K562 (cell line): ENCODE results near the gene KCNAB2. TPM values are rescaled to one million over a fixed set of nuclear protein-coding genes. Genes with fewer than 3 reads are reported as not detected.

Source experiments
- ARID1B ChIP-seq: fragments of 450-650 bp; IDR thresholded peaks from 2 replicates; pipeline ENCODE4 v1.6.1; 2016; ENCODE audit warnings: antibody characterized with exemption, mild to moderate bottlenecking, inconsistent platforms
- CBX3 ChIP-seq, 2 experiments: IDR thresholded peaks; 1 replicate in 1 of 2; 2 replicates in 1 of 2; pipeline ENCODE4 v1.6.1; 2012; ENCODE audit warnings: inconsistent platforms in 2 of 2, low read length in 2 of 2, borderline replicate concordance in 1 of 2, control low read depth in 1 of 2
- CSDE1 ChIP-seq, 2 experiments: fragments of 450-650 bp; IDR thresholded peaks; 2 replicates each; pipeline ENCODE4 v1.6.1; 2016; ENCODE audit warnings: mild to moderate bottlenecking in 1 of 2
- CTBP1 ChIP-seq: fragments of 450-650 bp; IDR thresholded peaks from 2 replicates; pipeline ENCODE4 v1.6.1; 2016; ENCODE audit warnings: borderline replicate concordance
- EGR1 ChIP-seq: fragments of 450-650 bp; conservative IDR thresholded peaks from 2 replicates; pipeline ENCODE4 v1.6.1; 2017; ENCODE audit warnings: mild to moderate bottlenecking
- SMAD4 ChIP-seq: fragments of 250-450 bp; sonication (Bioruptor Pico); conservative IDR thresholded peaks from 2 replicates; pipeline ENCODE4 v1.8.0; 2021; ENCODE audit warnings: inconsistent platforms, mild to moderate bottlenecking, moderate library complexity
- SP1 ChIP-seq: sonication (generic); formaldehyde crosslinking; IDR thresholded peaks from 2 replicates; pipeline ENCODE4 v1.8.1; 2022; ENCODE audit warnings: mild to moderate bottlenecking, missing genetic modification reagents
- TAF15 ChIP-seq: fragments of 200-400 bp; formaldehyde crosslinking; IDR thresholded peaks from 2 replicates; pipeline ENCODE4 v1.6.1; 2017; ENCODE audit warnings: mild to moderate bottlenecking, low read depth, low read length, moderate library complexity
- TBL1XR1 ChIP-seq, 2 experiments: IDR thresholded peaks; 2 replicates each; pipeline ENCODE4 v1.6.1; 2012; ENCODE audit warnings: improper control_type of control experiment in 2 of 2, low read length in 2 of 2, mild to moderate bottlenecking in 1 of 2
- TFAP4 ChIP-seq: sonication (generic); formaldehyde crosslinking; IDR thresholded peaks from 2 replicates; pipeline ENCODE4 v1.8.0; 2022; ENCODE audit warnings: missing genetic modification reagents, mild to moderate bottlenecking, moderate library complexity, borderline replicate concordance
- VEZF1 ChIP-seq: fragments of 200-800 bp; sonication (Bioruptor generic); IDR thresholded peaks from 2 replicates; pipeline ENCODE4 v1.6.1; 2017; ENCODE audit warnings: missing genetic modification characterization, missing compliant biosample characterization
- ZNF431 ChIP-seq: sonication (generic); formaldehyde crosslinking; IDR thresholded peaks from 2 replicates; pipeline ENCODE4 v1.8.0; 2022; ENCODE audit warnings: mild to moderate bottlenecking, missing genetic modification reagents
- ZNF740 ChIP-seq, 3 experiments: fragments of 200-800 bp in 1 of 3; sonication (Bioruptor generic) in 1 of 3; sonication (generic) in 1 of 3; formaldehyde crosslinking in 1 of 3; IDR thresholded peaks; 2 replicates each; pipeline versions ENCODE4 v1.6.1 to v1.8.0; 2016 to 2022; ENCODE audit warnings: mild to moderate bottlenecking in 2 of 3, missing compliant biosample characterization in 2 of 3, missing genetic modification characterization in 2 of 3, missing genetic modification reagents in 1 of 3
- polyA plus RNA-seq, 8 experiments: library from polyadenylated mRNA; depleted of rRNA in 4 of 8; stranded (reverse) in 5 of 8; unstranded in 3 of 8; fragments of >200 nt; fragmentation: Nextera tagmentation in 2 of 8; fragmentation: Illumina TruSeq in 1 of 8; extraction: Ambion mirVana in 2 of 8; extraction: Trizol in 1 of 8; gene quantifications; 2 replicates each; pipeline versions ENCODE4 v1.2.1 to v1.2.3, GENCODE V29; 2011 to 2014; ENCODE audit warnings: inconsistent platforms in 1 of 8, missing spikeins in 1 of 8
- total RNA-seq, 7 experiments: library from RNA; depleted of rRNA in 6 of 7; stranded (reverse); fragments of >200 nt in 6 of 7; fragmentation: Illumina TruSeq in 2 of 7; extraction: Trizol in 2 of 7; gene quantifications; 2 replicates each; pipeline versions ENCODE4 v1.2.1 to v1.2.3, GENCODE V29; 2011 to 2021; ENCODE audit warnings: low replicate concordance in 1 of 7
- TF ChIP-seq, protein P1 (sequence below): fragments of 450-650 bp; IDR thresholded peaks from 2 replicates; pipeline ENCODE4 v1.6.1; 2017; ENCODE audit warnings: antibody characterized with exemption, mild to moderate bottlenecking
- TF ChIP-seq, protein P2 (sequence below): fragments of 250-450 bp; sonication (Bioruptor Pico); IDR thresholded peaks from 2 replicates; pipeline ENCODE4 v1.8.0; 2022; ENCODE audit warnings: inconsistent platforms
- TF ChIP-seq, protein P3 (sequence below): fragments of 250-450 bp; sonication (Bioruptor Pico); IDR thresholded peaks from 2 replicates; pipeline ENCODE4 v1.8.0; 2021; ENCODE audit warnings: borderline replicate concordance, mild to moderate bottlenecking, moderate library complexity; ENCODE audit not compliant: poor library complexity, severe bottlenecking

KCNAB2 gene
- total and polyA plus RNA-seq, 9 of the 15 experiments (the other 6 are each of a cell fraction or from before 2014, with no cell fraction given): 1.8 to 15.8 (median 7.1) TPM

DNA sequence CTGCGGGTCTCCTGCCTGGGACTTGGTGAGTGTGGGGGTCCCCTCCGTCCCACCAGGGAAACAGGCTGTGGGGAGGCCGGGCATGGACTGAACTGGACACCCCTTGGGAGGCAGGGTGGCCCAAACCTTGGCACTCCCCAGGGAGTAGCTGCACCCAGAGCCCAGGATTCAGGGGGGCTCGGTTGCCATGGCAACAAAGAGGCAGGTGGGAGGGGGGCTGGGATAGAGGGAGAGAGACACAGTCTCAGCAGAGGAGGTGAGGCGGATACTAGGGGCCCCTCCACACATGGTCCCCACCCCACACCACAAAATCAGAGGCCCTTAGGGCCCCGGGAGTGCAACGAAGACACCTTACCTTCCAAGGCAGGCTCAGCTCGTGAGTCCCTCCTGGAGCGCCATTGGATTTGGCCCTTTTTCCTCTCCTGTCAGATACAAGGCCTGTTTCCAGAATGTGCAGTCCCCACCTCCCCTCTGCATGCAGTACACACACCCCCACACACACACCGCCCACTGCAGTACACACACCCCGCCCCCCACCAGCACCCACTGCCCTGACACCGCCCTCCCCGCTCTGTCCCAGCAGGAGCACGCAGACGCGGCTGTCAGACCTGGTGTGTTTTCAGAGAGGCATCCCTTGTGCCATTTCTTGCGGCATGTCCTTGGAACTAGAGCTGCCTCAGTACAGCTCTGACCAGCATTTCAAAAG, 27.2 kb downstream of the KCNAB2 start (continued):
- TF ChIP-seq VEZF1 (CRISPR knock-in tag) (no peak), TAF15 (no peak), CSDE1 (IDR thresholded peaks at IDR 0.05) (0 out of 4 replicates have a peak, but pooled peaks of 1 of the 2 experiments have one; percentile 30), TBL1XR1 (IDR thresholded peaks at IDR 0.05; ENCODE audit: low read length in 2 of 2) (no peak), ARID1B (no peak), TFAP4 (no peak), CTBP1 (no peak), ZNF740 (CRISPR knock-in tag; IDR thresholded peaks at IDR 0.05) (0 out of 2 replicates have a peak, but pooled peaks have one; percentile 22), ZNF740 (tag; IDR thresholded peaks at IDR 0.05) (no peak), CBX3 (IDR thresholded peaks at IDR 0.05; ENCODE audit: borderline replicate concordance in 1 of 2, low read length in 2 of 2) (no peak), EGR1 (0 out of 2 replicates have a peak, but pooled peaks have one; percentile 17), SMAD4 (CRISPR knock-in tag) (no peak), ZNF431 (no peak), SP1 (CRISPR knock-in tag) (no peak)
- TF ChIP-seq, protein P1, sequence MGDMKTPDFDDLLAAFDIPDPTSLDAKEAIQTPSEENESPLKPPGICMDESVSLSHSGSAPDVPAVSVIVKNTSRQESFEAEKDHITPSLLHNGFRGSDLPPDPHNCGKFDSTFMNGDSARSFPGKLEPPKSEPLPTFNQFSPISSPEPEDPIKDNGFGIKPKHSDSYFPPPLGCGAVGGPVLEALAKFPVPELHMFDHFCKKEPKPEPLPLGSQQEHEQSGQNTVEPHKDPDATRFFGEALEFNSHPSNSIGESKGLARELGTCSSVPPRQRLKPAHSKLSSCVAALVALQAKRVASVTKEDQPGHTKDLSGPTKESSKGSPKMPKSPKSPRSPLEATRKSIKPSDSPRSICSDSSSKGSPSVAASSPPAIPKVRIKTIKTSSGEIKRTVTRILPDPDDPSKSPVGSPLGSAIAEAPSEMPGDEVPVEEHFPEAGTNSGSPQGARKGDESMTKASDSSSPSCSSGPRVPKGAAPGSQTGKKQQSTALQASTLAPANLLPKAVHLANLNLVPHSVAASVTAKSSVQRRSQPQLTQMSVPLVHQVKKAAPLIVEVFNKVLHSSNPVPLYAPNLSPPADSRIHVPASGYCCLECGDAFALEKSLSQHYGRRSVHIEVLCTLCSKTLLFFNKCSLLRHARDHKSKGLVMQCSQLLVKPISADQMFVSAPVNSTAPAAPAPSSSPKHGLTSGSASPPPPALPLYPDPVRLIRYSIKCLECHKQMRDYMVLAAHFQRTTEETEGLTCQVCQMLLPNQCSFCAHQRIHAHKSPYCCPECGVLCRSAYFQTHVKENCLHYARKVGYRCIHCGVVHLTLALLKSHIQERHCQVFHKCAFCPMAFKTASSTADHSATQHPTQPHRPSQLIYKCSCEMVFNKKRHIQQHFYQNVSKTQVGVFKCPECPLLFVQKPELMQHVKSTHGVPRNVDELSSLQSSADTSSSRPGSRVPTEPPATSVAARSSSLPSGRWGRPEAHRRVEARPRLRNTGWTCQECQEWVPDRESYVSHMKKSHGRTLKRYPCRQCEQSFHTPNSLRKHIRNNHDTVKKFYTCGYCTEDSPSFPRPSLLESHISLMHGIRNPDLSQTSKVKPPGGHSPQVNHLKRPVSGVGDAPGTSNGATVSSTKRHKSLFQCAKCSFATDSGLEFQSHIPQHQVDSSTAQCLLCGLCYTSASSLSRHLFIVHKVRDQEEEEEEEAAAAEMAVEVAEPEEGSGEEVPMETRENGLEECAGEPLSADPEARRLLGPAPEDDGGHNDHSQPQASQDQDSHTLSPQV: no peak
- TF ChIP-seq, protein P2, sequence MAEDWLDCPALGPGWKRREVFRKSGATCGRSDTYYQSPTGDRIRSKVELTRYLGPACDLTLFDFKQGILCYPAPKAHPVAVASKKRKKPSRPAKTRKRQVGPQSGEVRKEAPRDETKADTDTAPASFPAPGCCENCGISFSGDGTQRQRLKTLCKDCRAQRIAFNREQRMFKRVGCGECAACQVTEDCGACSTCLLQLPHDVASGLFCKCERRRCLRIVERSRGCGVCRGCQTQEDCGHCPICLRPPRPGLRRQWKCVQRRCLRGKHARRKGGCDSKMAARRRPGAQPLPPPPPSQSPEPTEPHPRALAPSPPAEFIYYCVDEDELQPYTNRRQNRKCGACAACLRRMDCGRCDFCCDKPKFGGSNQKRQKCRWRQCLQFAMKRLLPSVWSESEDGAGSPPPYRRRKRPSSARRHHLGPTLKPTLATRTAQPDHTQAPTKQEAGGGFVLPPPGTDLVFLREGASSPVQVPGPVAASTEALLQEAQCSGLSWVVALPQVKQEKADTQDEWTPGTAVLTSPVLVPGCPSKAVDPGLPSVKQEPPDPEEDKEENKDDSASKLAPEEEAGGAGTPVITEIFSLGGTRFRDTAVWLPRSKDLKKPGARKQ (CRISPR knock-in tag): no peak
- TF ChIP-seq, protein P3, sequence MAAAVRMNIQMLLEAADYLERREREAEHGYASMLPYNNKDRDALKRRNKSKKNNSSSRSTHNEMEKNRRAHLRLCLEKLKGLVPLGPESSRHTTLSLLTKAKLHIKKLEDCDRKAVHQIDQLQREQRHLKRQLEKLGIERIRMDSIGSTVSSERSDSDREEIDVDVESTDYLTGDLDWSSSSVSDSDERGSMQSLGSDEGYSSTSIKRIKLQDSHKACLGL (CRISPR knock-in tag): no peak
